HepG2 (cell line): ENCODE measurements around the gene E2F3. TPM values are rescaled to one million over a fixed set of nuclear protein-coding genes. Genes with fewer than 3 reads are reported as not detected.
A peak's percentile ranks its signal among the peaks of the same experiment; 100 is the strongest.

ENCODE experiments used
- ADNP ChIP-seq: sonication (generic); formaldehyde crosslinking; IDR thresholded peaks from 2 replicates; pipeline ENCODE4 v1.4.0; 2020; ENCODE audit warnings: missing genetic modification reagents
- KMT2A ChIP-seq: sonication (generic); formaldehyde crosslinking; IDR thresholded peaks from 2 replicates; pipeline ENCODE4 v1.4.0; 2020; ENCODE audit warnings: missing genetic modification reagents
- MNT ChIP-seq: fragments of 450-650 bp; IDR thresholded peaks from 2 replicates; pipeline ENCODE4 v1.6.1; 2016
- MXD3 ChIP-seq: IDR thresholded peaks from 2 replicates; pipeline ENCODE4 v1.6.1; 2016; ENCODE audit warnings: mild to moderate bottlenecking, missing biosample characterization, missing genetic modification reagents
- NR0B2 ChIP-seq: sonication (generic); formaldehyde crosslinking; IDR thresholded peaks from 2 replicates; pipeline ENCODE4 v1.4.0; 2020; ENCODE audit warnings: mild to moderate bottlenecking, missing genetic modification reagents
- SRSF1 ChIP-seq: fragments of 200-400 bp; formaldehyde crosslinking; optimal IDR thresholded peaks from 2 replicates; pipeline ENCODE3; 2017; ENCODE audit warnings: mild to moderate bottlenecking, low read depth, low read length, moderate library complexity
- SRSF4 ChIP-seq: fragments of 200-400 bp; formaldehyde crosslinking; IDR thresholded peaks from one replicate; pipeline ENCODE4 v1.6.1; 2018; ENCODE audit warnings: mild to moderate bottlenecking, low read depth, low read length, moderate library complexity; ENCODE audit not compliant: poor library complexity, severe bottlenecking
- TEAD3 ChIP-seq: optimal IDR thresholded peaks from 2 replicates; pipeline ENCODE3; 2016; ENCODE audit warnings: borderline replicate concordance
- TFAP4 ChIP-seq: sonication (generic); IDR thresholded peaks from 2 replicates; pipeline ENCODE4 v1.6.1; 2016; ENCODE audit warnings: low read depth, borderline replicate concordance
- THAP7 ChIP-seq: sonication (generic); formaldehyde crosslinking; IDR thresholded peaks from 2 replicates; pipeline ENCODE4 v1.8.1; 2023; ENCODE audit warnings: mild to moderate bottlenecking, missing genetic modification reagents
- ZBTB25 ChIP-seq: IDR thresholded peaks from 2 replicates; pipeline ENCODE4 v1.6.1; 2018; ENCODE audit warnings: missing genetic modification reagents
- ZBTB26 ChIP-seq: IDR thresholded peaks from 2 replicates; pipeline ENCODE4 v1.6.1; 2016; ENCODE audit warnings: missing compliant biosample characterization, missing genetic modification reagents, borderline replicate concordance
- ZNF10 ChIP-seq: sonication (generic); formaldehyde crosslinking; IDR thresholded peaks from 2 replicates; pipeline ENCODE4 v1.4.0; 2020; ENCODE audit warnings: mild to moderate bottlenecking, low read depth, missing genetic modification reagents, borderline replicate concordance
- ZNF383 ChIP-seq: sonication (generic); formaldehyde crosslinking; IDR thresholded peaks from 2 replicates; pipeline ENCODE4 v1.4.0; 2020; ENCODE audit warnings: missing genetic modification reagents, mild to moderate bottlenecking, borderline replicate concordance
- ZNF772 ChIP-seq: sonication (generic); formaldehyde crosslinking; IDR thresholded peaks from 2 replicates; pipeline ENCODE4 v1.5.0; 2020; ENCODE audit warnings: mild to moderate bottlenecking, missing genetic modification reagents
- ZNF790 ChIP-seq: sonication (generic); formaldehyde crosslinking; IDR thresholded peaks from 2 replicates; pipeline ENCODE4 v1.8.0; 2022; ENCODE audit warnings: missing genetic modification reagents, mild to moderate bottlenecking, borderline replicate concordance
- ZUFSP ChIP-seq: sonication (generic); formaldehyde crosslinking; IDR thresholded peaks from 2 replicates; pipeline ENCODE4 v1.9.0; 2021; ENCODE audit warnings: missing genetic modification reagents, mild to moderate bottlenecking, borderline replicate concordance
- polyA plus RNA-seq, 8 experiments: library from polyadenylated mRNA; depleted of rRNA in 3 of 8; stranded (reverse) in 7 of 8; unstranded in 1 of 8; fragments of >200 nt; fragmentation: Illumina TruSeq in 4 of 8; extraction: Trizol in 4 of 8; gene quantifications; 2 replicates each; pipeline versions ENCODE4 v1.2.1 to v1.2.3, GENCODE V29; 2011 to 2016; ENCODE audit warnings: low read depth in 4 of 8, missing spikeins in 1 of 8, mixed read lengths in 1 of 8; ENCODE audit not compliant: insufficient read depth in 1 of 8
- total RNA-seq, 5 experiments: library from RNA; depleted of rRNA; stranded (reverse); fragments of >200 nt; fragmentation: Illumina TruSeq; extraction: Trizol; gene quantifications; 2 replicates each; pipeline ENCODE4 v1.2.3, GENCODE V29; 2016; ENCODE audit warnings: low read depth in 1 of 5

The E2F3 gene
- total and polyA plus RNA-seq, 2 of the 13 experiments (the other 11 are each of a cell fraction or from before 2014, with no cell fraction given), result 8.5 to 12.7 TPM

- no peak for TF ChIP-seq THAP7 (CRISPR knock-in tag)
- TF ChIP-seq ZBTB26 (CRISPR knock-in tag), result 0 out of 2 replicates have a peak, but pooled peaks have one; percentile 19
- no peak for TF ChIP-seq SRSF4
- TF ChIP-seq ZNF790 (CRISPR knock-in tag), result no peak
- peak; percentile 23 for TF ChIP-seq TEAD3 (CRISPR knock-in tag)
- TF ChIP-seq ZBTB25 (CRISPR knock-in tag), result peak; percentile 51; the same call in 1 of the 2 replicates
- TF ChIP-seq ZNF383 (CRISPR knock-in tag), result no peak
- TF ChIP-seq ZNF772 (CRISPR knock-in tag), result peak; percentile 88; the same call in 1 of the 2 replicates
- TF ChIP-seq KMT2A (CRISPR knock-in tag), result peak; percentile 92
- TF ChIP-seq MXD3, result peak; percentile 60; the same call in 1 of the 2 replicates
- TF ChIP-seq MNT, result no peak
- TF ChIP-seq NR0B2 (CRISPR knock-in tag), result no peak; the same call in 1 of the 2 replicates
- TF ChIP-seq TFAP4, result peak; percentile 75; the same call in 1 of the 2 replicates
- TF ChIP-seq ADNP (CRISPR knock-in tag), result no peak
- TF ChIP-seq SRSF1, result no peak
- TF ChIP-seq ZNF10 (CRISPR knock-in tag), result no peak
- TF ChIP-seq ZUFSP (CRISPR knock-in tag), result no peak
These were observed 132.9 kb downstream of the E2F3 start, which contains the start of gene CDKAL1 (continued) for GRCh38 chr6:20534295-20535262.
